HG03432 (cell line): ENCODE data around the gene CREB5.

Source experiments
- ATAC-seq: cut with Tn5 transposase; IDR thresholded peaks from one replicate; pipeline ENCODE4 v1.9.1; 2021; ENCODE audit warnings: mild to moderate bottlenecking, moderate library complexity; ENCODE audit not compliant: unreplicated experiment

The CREB5 gene

DNA sequence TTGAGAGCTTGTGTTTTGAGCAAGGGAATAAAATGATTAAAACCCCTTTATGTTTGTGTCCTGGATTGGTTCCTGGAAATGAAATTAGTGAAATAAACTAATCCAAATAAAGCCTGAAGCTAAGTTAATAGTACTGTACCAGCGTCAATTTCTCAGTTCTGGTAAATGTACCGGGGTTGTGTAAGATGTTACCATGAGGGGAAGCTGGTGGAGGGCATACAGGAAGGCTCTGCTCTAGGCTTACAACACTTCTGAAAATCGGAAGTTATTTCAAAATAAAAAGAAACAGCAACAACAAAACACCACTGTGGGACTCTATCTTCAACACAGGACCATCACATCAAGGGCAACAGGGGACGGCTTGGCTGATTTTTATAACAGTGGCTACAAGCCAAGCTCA, 257.0 kb downstream of the CREB5 start:
- ATAC-seq = no peak

DNA sequence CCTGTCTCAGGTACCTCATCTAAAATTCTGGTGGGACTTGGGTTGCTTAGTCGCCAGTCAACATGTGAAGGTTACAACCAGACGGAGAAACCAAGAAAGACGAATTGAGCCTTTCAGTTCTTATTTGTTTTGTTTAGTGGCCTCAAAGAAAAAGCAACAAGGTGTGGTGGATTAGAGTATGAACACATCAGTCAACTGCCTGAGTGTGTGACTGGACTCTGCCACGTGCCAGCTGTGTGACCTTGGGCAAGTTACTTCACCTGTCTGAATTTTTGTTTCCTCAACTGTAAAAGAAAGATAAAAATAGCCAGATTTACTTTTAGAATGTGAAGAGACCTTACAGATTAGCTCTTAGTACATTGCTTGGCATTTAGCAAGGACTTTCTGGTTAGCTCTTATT, 259.2 kb downstream of the CREB5 start:
- ATAC-seq = no peak

DNA sequence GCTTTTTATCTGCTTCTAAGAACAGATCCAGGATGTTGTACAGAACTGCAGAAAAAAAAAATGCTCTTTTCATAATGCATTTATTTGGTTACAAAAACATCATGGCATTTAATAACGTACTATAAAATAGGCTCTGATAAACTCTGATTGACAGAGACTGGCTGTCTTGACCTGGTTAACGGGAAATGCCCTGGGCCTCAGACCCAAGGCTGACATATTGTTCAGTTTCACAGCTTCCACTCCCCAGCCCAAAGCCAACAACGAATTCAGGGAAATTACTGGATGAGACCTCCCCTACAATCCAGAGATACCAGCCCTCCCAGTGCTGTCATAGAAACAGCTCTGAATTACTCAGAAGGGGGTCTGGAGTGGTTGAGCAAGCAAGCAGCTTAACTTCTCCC, 260.1 kb downstream of the CREB5 start:
- no peak for ATAC-seq

DNA sequence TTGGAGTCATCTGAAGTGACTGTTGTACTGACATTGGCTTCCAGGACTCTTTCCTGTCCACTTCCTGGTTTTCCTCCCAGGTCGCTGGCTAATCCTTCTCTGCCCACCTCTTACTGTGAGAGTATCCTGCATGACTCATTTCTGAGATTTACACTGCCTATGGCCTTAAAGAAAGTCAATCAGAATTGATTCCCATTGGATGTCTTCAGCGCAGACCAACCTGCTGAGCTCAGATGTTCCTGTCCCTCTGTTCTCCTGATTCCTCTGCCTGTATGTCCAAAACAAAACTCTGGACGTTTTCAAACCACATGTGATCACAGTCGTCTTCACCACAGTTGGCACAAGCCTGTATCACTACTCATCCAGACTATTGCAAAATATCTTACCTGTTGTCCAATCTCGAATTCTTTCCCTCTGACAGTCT, 262.1 kb downstream of the CREB5 start:
- no peak for ATAC-seq

DNA sequence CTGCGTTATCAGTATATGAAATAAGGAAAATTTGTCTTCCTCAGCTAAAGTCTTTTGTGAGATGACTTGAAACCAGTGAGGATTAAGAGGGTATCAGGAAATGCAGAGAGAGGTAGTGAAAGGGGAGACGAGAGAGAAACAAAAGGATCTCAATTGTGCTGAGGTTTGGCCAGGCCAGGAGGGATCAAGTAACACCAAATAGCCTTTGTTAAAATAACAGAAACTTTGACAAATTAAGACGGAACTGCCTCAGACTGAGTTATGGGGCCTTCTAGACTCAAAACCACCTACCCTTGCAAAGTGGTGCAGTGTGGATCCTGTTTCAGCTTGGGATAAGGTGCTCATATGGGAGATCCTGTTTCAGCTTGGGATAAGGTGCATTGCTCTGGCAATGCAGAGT, 263.1 kb downstream of the CREB5 start:
- ATAC-seq = no peak

DNA sequence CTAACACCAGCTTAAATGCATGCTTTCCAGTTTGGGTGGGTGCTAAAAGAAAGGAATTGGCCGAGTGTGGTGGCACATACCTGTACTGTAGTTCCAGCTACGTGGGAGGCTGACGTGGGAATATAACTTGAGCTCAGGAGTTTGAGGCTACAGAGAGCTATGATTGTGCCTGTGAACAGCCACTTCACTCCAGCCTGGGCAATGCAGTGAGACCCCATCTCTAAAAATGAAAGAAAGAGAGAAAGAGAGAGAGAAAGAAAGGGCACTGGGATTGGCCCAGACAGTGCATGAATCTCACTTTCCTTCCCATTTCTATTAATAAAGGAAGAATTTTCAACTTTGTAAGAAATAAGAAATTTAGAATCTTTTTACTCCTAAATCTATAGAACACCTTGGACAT, 265.4 kb downstream of the CREB5 start:
- no peak for ATAC-seq

DNA sequence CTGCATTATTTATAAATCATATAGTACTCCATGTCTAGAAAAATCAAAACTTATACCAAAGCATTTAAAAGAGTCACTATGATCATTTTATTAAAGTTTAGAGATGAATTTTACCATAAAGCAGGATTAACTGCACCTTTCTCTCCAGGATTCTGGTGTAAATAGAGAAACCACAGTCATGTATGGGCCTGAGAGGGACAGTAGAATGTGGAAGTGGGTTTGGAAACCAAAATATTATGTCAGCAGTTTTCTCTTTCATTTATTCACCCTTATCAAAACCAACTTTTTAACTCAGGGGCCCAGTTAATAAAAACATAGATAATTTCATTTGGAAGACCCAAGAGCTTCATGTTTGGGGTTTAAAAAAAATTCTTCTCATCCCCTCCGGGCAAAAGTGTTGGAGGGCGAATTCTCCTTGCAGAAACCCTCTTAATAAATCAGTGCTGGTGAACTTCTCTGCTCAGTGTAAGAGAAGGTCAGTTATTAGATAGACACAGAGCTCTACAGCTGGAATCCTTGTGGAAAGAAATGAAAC, 266.2 kb downstream of the CREB5 start:
- no peak for ATAC-seq

DNA sequence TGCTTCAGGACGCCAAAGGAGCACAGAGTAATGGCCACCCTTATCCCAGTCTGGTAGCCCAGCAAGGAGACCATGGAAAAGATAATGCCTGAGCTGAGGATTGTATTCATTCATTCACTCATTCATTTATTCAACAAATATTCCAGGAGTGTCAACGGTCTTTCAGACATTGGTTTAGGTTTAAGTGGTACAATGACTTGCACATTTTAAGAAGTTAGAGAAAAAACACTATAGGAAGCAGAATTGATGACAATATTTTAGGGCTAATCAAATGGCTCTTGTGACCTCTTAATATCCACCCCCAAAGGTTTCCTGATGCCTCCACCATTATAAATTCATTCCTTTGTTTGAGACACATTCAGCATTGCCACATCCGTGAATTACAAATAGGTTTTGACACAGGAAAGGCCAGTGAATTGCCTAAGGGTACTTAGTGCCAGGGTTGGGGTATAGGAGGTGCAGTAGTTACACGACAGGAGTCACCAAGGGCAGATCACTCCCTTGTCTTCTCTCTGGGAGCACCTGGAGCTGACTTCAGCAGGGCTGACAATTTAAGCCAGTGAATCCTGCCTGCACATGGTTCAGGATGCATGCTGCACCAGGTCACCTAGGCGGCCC, 269.5 kb downstream of the CREB5 start:
- ATAC-seq = no peak

DNA sequence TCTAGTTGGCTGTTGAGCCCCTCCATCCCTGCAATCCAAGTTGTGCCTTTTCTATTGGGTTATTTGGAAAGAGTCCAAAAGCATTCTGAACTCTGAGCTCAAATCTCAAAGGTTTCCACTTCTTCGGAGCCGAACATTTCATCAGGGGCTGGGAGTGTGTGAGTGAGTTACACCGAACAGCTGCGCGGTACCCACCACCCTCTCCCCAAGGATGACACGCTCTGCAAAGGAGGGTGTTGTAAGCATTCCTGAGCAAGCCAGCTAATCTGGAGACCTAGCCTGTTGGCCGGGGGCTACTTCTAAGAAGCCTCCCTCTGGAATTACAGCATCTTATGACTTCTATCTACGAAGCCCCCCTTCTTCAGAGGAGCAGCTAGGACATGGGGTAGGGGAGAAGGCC, 270.5 kb downstream of the CREB5 start:
- no peak for ATAC-seq

DNA sequence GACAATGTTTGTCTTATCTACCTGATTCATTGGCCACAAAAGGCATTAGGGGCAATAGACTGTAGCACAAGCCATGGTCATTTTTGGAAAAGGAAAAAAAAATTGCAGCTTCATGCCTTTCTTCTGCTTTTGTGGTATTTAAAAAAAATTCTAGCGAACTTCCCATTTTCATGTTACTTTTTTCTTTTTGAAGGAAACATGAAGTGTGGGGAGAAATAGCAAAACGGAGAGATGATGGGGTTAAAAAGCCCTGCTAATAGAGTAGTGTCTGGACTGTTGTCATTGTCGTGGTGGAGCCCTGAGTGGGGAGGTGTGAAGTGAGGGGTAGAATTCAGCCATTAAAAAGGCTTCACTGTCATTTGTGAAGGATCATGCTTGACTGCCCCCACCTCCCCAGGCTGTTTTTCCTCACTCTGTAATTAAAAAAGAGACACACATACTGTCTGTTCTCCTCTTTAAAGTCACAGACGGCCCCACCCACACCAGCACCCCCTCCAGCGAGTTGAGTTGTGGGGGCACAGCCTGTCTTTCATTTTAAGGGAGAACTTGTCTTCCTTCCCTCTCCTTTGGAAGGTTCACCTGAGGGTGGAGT, 272.4 kb downstream of the CREB5 start:
- no peak for ATAC-seq

DNA sequence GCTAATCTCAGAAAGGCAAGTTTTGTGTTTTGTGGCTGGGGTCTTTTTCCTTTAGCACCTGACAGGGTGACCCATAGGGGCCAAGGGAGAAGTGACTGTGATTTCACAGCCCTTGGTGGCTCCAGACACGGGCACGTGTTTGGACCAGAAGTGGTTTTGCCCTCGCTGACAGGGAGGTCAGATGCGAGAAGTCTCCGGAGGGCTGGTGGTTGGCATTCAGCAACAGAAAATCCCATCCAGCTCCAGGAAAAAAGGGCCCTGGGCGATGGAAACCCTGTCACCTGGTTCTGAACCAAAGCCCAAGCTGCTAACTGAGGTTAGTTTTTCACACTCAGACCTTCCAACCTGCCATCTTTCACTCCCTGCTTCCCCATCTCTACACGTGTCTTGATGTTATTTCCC, 272.9 kb downstream of the CREB5 start:
- ATAC-seq = peak; percentile 36

DNA sequence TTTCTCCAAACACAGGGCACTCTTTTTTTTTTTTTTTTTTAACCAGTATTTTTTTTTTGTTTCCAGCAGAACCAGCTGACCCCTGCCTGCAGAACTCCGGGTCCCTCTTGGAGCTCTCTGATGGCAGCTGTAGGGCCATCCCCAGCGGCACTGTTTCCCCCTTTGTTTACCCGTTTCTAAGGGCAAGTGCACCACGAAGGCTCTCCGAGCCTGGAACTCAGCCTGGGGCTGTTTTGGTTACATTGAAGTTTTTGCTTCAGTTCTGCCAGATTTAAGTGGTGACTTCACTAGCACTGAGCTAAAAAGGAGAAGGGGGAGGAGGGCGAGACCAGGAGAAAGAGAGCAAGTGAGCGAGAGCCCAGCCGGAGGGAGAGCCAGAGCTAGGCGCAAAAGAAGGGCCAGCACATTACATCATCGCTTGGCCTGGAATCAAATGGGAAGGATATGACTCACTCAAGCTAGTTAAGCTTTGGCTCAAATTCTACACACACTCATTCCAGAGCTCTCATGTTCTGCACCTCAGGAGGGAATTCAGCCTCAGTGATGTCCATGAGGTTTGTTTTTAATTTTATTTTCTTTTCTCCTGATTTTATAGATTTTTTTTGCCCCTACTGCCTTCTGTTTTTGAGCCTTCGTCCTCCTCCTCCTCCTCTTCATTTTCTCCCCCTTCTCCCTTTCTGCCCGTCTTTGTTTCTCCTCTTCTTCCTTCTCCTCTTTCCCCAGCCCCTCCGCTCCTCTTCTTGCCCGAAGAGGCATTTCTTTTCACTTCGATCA, 273.5 kb downstream of the CREB5 start:
- ATAC-seq = peak; percentile 75

DNA sequence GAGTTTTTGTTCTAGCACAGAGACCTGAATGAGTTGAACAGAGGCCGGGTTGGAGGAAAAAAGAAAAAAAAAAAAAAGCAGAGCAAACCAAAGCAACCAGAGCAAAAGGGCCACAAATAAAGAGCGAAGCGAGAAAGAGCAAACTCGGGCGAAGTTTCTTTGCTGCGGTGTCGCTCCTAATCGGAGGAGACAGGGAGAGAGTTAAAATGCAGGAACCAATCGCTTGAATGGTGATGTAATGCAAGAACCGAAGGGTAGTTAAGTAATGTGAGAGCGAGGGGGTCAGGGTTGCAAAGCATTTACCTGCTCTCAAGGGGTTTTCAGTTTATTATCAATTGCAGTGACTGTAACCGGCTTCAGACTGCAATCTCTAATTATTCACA, 274.1 kb downstream of the CREB5 start:
- no peak for ATAC-seq

DNA sequence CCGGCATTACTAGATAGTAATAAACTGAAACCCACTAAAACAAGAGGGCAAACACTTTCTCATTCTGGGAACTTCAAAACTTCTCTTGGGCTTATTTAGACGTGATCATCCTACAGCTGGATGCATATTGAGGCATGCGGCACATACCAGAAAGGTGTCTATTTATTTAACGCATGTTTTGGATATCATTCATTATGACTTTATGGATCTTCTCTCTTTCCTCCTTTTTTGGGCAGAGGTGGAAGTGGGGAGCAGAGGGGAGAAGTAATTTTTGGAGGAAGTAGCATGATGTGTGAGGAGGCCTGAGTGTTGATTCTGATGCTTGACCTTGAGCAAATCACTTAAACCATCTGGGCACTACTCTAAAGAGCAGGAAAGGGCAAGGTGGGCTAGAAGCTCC, 275.2 kb downstream of the CREB5 start:
- ATAC-seq = no peak

DNA sequence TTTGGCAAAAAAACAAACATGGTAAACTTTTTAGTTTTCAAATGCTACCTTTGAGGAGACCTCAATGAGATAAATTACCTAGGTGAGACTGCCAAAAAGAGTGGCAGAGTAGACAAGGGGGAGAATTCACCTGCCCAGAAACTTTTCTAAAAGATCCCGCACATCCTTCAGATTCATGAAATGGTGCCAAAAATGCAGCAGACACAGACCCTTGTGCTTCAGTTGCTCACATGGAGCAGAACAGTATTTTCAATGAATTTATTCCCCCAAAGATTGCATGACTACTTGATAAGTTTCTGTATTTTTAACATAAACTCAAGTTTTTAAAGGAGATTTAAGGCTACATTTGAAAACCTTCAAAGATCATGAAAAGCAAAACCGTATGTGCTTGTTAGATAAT, 275.9 kb downstream of the CREB5 start:
- ATAC-seq = no peak

DNA sequence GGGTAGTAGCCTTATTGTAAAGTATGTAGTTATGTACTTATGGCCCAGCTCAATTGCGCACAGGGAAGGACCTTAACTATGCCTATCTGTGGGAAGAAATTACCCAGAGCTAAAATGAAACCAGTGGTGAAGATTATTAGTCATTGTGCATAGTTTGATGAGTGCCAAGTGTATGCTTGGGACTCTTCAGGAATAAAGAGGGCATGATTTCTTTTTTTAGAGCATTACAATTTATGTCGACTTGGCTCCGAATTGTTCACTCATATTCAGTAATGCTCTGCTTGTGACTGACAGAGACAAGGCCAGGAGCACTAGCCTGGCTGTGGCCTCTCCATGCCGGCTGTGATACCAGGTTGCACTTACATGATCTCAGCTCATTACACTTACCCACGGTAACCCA, 276.3 kb downstream of the CREB5 start:
- ATAC-seq = no peak

DNA sequence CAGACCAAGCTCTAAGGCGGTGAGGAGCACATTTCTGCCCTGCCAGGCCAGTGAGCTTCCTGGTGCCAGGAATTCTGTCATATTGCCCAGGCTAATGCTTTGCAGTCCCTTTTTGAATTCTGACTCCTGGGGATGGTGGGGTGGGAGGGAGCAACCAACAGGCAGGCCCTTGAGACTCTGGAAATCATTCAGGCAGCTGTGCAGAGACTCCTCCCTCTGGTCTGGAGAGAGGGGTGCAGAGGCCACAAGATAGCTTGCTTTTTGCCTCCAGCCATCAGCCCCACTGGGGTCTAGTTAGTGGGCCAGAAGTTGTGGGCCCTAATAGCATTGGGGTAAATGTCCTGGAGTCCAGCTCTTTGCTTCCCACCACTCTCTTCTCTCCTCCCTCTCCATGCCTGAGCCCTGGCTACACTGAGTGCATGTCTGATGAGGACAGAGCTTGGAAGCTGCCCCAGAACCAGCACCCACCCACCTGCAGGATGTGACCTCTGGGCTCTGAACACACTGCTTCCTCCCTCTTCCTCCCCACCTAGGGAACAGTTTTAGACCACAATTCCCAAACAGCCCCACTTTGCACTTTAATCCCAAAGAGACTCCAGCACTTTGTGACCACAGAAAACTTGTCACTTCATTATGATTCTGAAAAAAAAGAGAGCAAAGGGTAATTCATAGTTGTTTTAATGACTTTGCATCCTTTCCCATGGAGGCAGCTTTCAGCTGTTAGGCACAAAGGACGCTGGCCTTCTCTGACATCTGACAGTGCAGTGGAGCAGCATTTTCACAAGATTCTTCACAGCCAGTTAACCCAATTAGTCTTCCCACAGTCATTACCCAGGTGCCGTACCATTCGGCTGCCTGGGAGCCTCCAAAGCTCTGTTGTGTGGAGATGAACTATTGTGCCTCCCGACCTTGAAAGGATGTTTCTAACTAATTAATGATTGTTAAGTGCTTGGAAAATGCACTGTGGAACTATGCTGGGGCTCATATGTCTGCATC, 283.3 kb downstream of the CREB5 start:
- no peak for ATAC-seq

DNA sequence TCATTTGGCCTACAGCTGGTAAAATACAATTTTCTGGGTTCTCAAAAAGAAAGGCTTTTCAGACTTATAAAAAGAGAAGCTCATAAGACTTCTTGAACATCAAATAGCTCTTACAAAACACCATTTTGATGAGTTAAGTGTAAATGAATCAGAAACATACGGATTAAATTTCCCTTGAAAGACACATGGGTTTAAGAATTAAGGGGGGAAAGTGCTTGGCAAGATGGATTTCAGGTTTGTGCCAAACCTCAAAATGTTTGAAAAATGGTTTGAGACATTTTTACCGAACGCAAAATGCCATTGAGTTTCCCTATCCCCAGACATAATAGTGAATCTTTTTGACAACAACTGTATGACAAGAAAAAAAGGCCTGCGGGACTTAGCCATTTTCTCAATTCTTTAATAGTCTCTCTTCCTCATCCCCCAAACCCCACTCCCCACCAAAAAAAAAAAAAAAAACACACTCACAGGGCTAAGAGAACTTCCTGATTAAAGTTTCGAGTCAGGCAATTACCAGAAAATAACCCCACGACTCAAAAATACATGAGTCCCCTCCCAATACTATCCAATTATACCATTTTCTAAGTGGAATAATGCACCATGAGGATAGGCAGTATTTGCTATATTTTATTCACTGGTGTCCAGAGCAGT, 285.7 kb downstream of the CREB5 start:
- no peak for ATAC-seq

DNA sequence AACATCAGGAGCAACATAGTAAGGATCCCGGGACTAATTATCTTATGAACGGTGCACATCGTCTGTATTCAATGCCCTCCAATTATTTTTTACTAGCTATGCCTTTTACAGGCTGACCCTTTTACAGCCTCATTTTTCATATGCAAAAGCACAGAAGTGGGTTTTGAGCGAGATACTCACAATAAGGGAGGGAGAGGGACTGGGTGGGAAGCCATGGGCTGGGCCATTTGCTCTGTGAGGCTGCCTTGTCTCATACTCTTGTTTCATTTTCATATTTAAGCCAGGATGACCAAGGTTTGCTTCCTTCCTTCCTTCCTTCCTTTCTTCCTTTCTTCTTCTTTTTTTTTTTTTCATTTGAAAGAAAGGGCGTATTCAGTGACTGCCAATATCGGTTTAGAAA, 286.5 kb downstream of the CREB5 start:
- ATAC-seq = no peak

DNA sequence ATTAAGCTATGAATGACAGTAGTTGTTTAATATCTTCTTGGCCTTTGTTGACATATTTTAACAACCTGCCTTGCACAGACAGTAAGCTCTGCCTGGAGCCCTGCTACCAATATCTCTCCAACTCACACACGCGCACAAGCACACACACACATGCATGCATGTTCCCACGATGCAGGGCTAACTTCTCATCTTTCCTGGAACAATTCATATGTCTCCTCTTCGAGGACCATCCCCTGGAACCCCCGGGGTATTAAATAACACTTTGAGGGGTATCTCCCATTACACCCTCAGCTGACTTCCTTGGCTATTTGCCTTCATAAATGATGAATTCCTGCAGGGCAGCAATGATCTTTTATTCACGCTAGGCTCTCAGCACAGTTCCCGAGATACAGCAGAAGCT, 287.8 kb downstream of the CREB5 start:
- ATAC-seq = no peak
